ENCODE measurements around the gene INSR. TPM values are rescaled to one million over a fixed set of nuclear protein-coding genes. Genes with fewer than 3 reads are reported as not detected.

Gene INSR
- total and polyA plus RNA-seq, 2 donors (not counting 3 experiments of a cell fraction or from before 2014, with no cell fraction given), result 4.9 to 19.5 TPM

DNA sequence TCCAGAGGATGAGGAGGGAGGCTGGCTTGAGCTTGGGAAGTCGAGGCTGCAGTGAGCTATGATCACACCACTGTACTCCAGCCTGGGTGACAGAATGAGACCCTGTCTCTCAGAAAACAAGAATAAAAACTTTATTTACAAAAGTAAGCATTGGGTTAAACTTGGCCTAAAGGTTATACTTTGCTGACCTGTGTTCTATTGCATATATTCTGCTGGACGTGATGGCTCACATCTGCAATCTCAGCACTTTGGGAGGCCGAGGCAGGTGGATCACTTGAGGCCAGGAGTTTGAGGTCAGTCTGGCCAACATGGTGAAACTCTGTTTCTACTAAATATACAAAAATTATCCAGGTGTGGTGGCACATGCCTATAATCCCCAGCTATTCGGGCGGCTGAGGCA lies 47.9 kb upstream of the INSR start:
- DNase-seq (ENCODE audit: low read depth, low spot score) (no peak), FAIRE-seq (no peak)
- H3K9me3 ChIP-seq (replicated peaks; ENCODE audit: control insufficient read depth, insufficient read depth, low read length), result no peaks in the 10 kb centered on the region
- H4K20me1 ChIP-seq (replicated peaks; ENCODE audit: control insufficient read depth, extremely low read depth, insufficient read depth, low read length), result no peaks in the 10 kb centered on the region
- H3K27ac ChIP-seq (ENCODE audit: insufficient read depth, low read depth, low read length), result no peak overlapping the region
- no TSS peak for BruUV-seq (replicated peaks)
- dilution Hi-C loops (cut with MboI; ENCODE audit: extremely low pct_ligation_motif_present, low sequenced_read_pairs) (no loop called here), intact Hi-C loops (cut with micrococcal nuclease) (no loop called here)
- no peaks in the 10 kb centered on the region for H3K36me3 ChIP-seq (ENCODE audit: control insufficient read depth in 2 of 2, extremely low read depth in 1 of 2, insufficient read depth in 2 of 2, low read length in 2 of 2)
- H3K79me2 ChIP-seq (ENCODE audit: control insufficient read depth, insufficient read depth, low read length), result no peaks in the 10 kb centered on the region
- TF ChIP-seq FOS (IDR thresholded peaks at IDR 0.05; ENCODE audit: borderline replicate concordance, insufficient read depth, low read length) (no peak), MYC (IDR thresholded peaks at IDR 0.05; ENCODE audit: low read depth, low read length) (no peak), JUN (IDR thresholded peaks at IDR 0.05; ENCODE audit: borderline replicate concordance, insufficient read depth, insufficient read length, low read depth) (no peak), EZH2 (IDR thresholded peaks at IDR 0.05; ENCODE audit: borderline replicate concordance, low read depth, low read length, severe bottlenecking) (no peak), POLR2AphosphoS5 (IDR thresholded peaks at IDR 0.05; ENCODE audit: insufficient read depth, low read depth, low read length) (no peak), GATA2 (IDR thresholded peaks at IDR 0.05; ENCODE audit: insufficient read depth, insufficient read length, low read depth, low read length) (no peak), POLR2A (IDR thresholded peaks at IDR 0.05; ENCODE audit: low read depth, low read length) (no peak)
- TF ChIP-seq, protein P1, sequence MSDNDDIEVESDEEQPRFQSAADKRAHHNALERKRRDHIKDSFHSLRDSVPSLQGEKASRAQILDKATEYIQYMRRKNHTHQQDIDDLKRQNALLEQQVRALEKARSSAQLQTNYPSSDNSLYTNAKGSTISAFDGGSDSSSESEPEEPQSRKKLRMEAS (IDR thresholded peaks at IDR 0.05; ENCODE audit: insufficient read depth, insufficient read length), result no peak
- TF ChIP-seq, protein P2, sequence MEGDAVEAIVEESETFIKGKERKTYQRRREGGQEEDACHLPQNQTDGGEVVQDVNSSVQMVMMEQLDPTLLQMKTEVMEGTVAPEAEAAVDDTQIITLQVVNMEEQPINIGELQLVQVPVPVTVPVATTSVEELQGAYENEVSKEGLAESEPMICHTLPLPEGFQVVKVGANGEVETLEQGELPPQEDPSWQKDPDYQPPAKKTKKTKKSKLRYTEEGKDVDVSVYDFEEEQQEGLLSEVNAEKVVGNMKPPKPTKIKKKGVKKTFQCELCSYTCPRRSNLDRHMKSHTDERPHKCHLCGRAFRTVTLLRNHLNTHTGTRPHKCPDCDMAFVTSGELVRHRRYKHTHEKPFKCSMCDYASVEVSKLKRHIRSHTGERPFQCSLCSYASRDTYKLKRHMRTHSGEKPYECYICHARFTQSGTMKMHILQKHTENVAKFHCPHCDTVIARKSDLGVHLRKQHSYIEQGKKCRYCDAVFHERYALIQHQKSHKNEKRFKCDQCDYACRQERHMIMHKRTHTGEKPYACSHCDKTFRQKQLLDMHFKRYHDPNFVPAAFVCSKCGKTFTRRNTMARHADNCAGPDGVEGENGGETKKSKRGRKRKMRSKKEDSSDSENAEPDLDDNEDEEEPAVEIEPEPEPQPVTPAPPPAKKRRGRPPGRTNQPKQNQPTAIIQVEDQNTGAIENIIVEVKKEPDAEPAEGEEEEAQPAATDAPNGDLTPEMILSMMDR (IDR thresholded peaks at IDR 0.05; ENCODE audit: extremely low read depth in 1 of 2, insufficient read depth in 1 of 2, low read depth in 1 of 2, low read length in 2 of 2), result no peak
- H2AFZ ChIP-seq (ENCODE audit: low read depth, low read length), result no peak overlapping the region
- H3K4me1 ChIP-seq (ENCODE audit: control insufficient read depth, extremely low read depth, insufficient read depth, low read length), result no peaks in the 10 kb centered on the region
- H3K4me3 ChIP-seq (replicated peaks in 1 of 3; ENCODE audit: insufficient read depth in 1 of 3, low read depth in 1 of 3, low read length in 3 of 3), result no peak overlapping the region
- no peak overlapping the region for H3K4me2 ChIP-seq (ENCODE audit: insufficient read depth, low read length)
- no peak overlapping the region for H3K9ac ChIP-seq (replicated peaks; ENCODE audit: extremely low read depth, insufficient read depth, low read length)
- H3K27me3 ChIP-seq (ENCODE audit: control insufficient read depth in 2 of 2, insufficient read depth in 2 of 2, low read length in 2 of 2), result no peaks in the 10 kb centered on the region
- POLR2A ChIA-PET, result no interaction called here
- H3K9me1 ChIP-seq (replicated peaks; ENCODE audit: control insufficient read depth, extremely low read depth, insufficient read depth, low read length), result no peaks in the 10 kb centered on the region
- CTCF ChIA-PET, result interaction anchor here (1.2 to 4.9 kb wide), 3 partner anchors 178 to 240 kb away, joined by 3 to 81 read pairs (median 42); no protein-coding TSS in a partner anchor

All from endothelial cell of umbilical vein (primary cell).